Measurements from ENCODE around the gene DOC2B. TPM values are rescaled to one million over a fixed set of nuclear protein-coding genes. Genes with fewer than 3 reads are reported as not detected.
"Not testable (repeated sequence)": the region's sequence is repeated elsewhere in the genome, so short reads cannot be mapped to it uniquely, and the experiment has no call there.

The DOC2B gene
- total and polyA plus RNA-seq, 2 of the 8 experiments (the other 6 are each of a cell fraction or from before 2014, with no cell fraction given): 1.3 to 3.3 TPM

- TF ChIP-seq BCL11A (IDR thresholded peaks at IDR 0.05; ENCODE audit: low read depth in 2 of 2, low read length in 2 of 2): no peak
- TF ChIP-seq FOSL1 (IDR thresholded peaks at IDR 0.05; ENCODE audit: insufficient read depth, low read depth, low read length): no peak
- no peak for TF ChIP-seq TCF12 (IDR thresholded peaks at IDR 0.05; ENCODE audit: low read depth, low read length)
Observed at GRCh38 chr17:142102-142661, 39.3 kb downstream of the DOC2B start (continued).

DNA sequence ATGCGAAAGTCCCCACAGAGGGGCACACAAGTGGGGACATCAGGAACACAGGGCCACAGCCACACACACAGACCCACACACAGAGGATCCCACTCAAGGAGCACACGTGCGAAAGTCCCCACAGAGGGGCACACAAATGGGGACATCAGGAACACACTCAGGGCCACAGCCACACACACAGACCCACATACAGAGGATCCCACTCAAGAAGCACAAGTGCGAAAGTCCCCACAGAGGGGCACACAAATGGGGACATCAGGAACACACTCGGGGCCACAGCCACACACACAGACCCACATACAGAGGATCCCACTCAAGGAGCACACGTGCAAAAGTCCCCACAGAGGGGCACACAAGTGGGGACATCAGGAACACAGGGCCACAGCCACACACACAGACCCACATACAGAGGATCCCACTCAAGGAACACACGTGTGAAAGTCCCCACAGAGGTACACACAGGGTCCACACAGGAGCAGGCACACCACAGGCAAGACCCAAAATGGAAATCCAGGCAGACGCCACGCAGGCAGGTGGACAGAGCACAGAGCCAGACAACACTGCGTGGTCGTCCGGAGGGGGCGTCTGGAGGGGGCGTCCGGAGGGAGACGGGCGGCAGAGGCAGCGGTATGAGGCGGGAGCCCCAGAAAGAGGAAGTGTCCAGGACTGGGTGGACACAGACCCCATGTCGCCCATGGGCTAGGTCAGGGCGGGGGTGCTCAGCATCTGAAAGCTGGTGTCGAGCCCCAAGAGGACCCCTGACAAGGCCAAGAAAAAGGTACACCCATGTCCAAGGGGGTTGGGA is 41.8 kb downstream of the DOC2B start:
- H3K4me2 ChIP-seq (ENCODE audit: insufficient read depth in 1 of 2, low read depth in 2 of 2, low read length in 2 of 2); H2BK12ac ChIP-seq (ENCODE audit: low read depth, low read length); H3K4me3 ChIP-seq (ENCODE audit: extremely low read depth in 1 of 4, insufficient read depth in 2 of 4, low read depth in 3 of 4, low read length in 4 of 4); H3K36me3 ChIP-seq (ENCODE audit: control insufficient read depth in 2 of 4, insufficient read depth in 4 of 4, low read length in 3 of 4); H3K79me1 ChIP-seq (ENCODE audit: low read depth, low read length); H2AK5ac ChIP-seq (ENCODE audit: low read depth, low read length); H3K9ac ChIP-seq (replicated peaks in 1 of 4; ENCODE audit: extremely low read depth in 1 of 4, low read depth in 3 of 4, low read length in 3 of 4); H3K23ac ChIP-seq (ENCODE audit: insufficient read length); H2BK120ac ChIP-seq (replicated peaks; ENCODE audit: low read depth, low read length); H3K27ac ChIP-seq (ENCODE audit: low read depth, low read length); POLR2A ChIA-PET (ENCODE audit: partially characterized antibody); H3K14ac ChIP-seq (ENCODE audit: insufficient read length); H4K91ac ChIP-seq (replicated peaks; ENCODE audit: insufficient read length, low read length); H2BK5ac ChIP-seq (ENCODE audit: low read depth, low read length); H3K23me2 ChIP-seq (ENCODE audit: low read depth, low read length); FAIRE-seq; H4K8ac ChIP-seq (ENCODE audit: extremely low read depth, insufficient read depth, low read length); CTCF ChIA-PET (ENCODE audit: partially characterized antibody); H3K18ac ChIP-seq (ENCODE audit: extremely low read depth, low read length); DNase-seq (ENCODE audit: low read depth in 1 of 2, low spot score in 2 of 2); H3K79me2 ChIP-seq (ENCODE audit: control insufficient read depth in 1 of 2, insufficient read depth in 2 of 2, low read length in 2 of 2); H4K20me1 ChIP-seq (replicated peaks in 1 of 2; ENCODE audit: control insufficient read depth in 1 of 2, insufficient read depth in 2 of 2, low read length in 2 of 2); H2BK20ac ChIP-seq (ENCODE audit: low read length); H3K9me3 ChIP-seq (ENCODE audit: insufficient read depth in 2 of 2, low read depth in 1 of 2, low read length in 1 of 2); H2BK15ac ChIP-seq (ENCODE audit: low read length); H2AFZ ChIP-seq (ENCODE audit: low read length); H3K4ac ChIP-seq (replicated peaks; ENCODE audit: insufficient read length, low read depth, low read length); H4K5ac ChIP-seq (ENCODE audit: insufficient read length, low read depth, low read length); H3K4me1 ChIP-seq (replicated peaks in 1 of 4; ENCODE audit: control insufficient read depth in 3 of 4, insufficient read depth in 4 of 4, low read length in 3 of 4); H3K56ac ChIP-seq (replicated peaks; ENCODE audit: insufficient read length, low read depth, low read length): not testable (repeated sequence)
- whole genome bisulfite sequencing, 2 experiments (ENCODE audit: extremely low coverage in 1 of 2, insufficient coverage in 1 of 2, insufficient read length in 1 of 2, insufficient replicate concordance in 2 of 2, low coverage in 1 of 2, low lambda C conversion rate in 2 of 2, missing lambda C conversion rate in 1 of 2): 70% methylated on average over 7 of the region's 22 CpGs; no CpG with 5 or more reads in 1 of the 2 experiments
- peaks cover 3 to 17% (median 11%) of the 10 kb centered on the region in 4 experiments; a peak in 5 of 7 replicates for H3K27me3 ChIP-seq (replicated peaks in 1 of 4; ENCODE audit: control insufficient read depth in 3 of 4, extremely low read depth in 1 of 4, insufficient read depth in 3 of 4, low read length in 3 of 4)

All from H1 (cell line).